H1 (cell line): ENCODE data around the gene RRAS. TPM values are rescaled to one million over a fixed set of nuclear protein-coding genes. Genes with fewer than 3 reads are reported as not detected.

Source experiments
- CTCF ChIA-PET: fragments of 300-600 bp; sonication (Branson Sonifier 250); formaldehyde crosslinking; loops from one replicate; lab custom pipeline; 2021; ENCODE audit not compliant: partially characterized antibody; lab: Charles Lee
- POLR2A ChIA-PET: fragments of 300-600 bp; sonication (Branson Sonifier 250); formaldehyde crosslinking; loops from one replicate; lab custom pipeline; 2021; ENCODE audit warnings: inconsistent platforms; ENCODE audit not compliant: partially characterized antibody; lab: Charles Lee
- DNase-seq, 2 experiments: peaks; one replicate each; pipeline versions ENCODE4 v3.0.0 to v3.0.0-alpha.2; 2010 to 2022; ENCODE audit warnings: low spot score in 2 of 2, low read depth in 1 of 2, mixed read lengths in 1 of 2
- FAIRE-seq: peaks from 2 replicates; lab custom pipeline; 2011; peaks lifted over from hg19 to GRCh38; lab: Jason Lieb, UNC
- H2AFZ ChIP-seq: 2 replicates; pipeline ENCODE4 v1.8.1; 2012; ENCODE audit warnings: low read length, inconsistent platforms
- H2AK5ac ChIP-seq: 2 replicates; pipeline ENCODE4 v1.6.1; 2013; ENCODE audit warnings: low read depth, low read length
- H2BK120ac ChIP-seq: replicated peaks from 2 replicates; pipeline ENCODE3; 2013; ENCODE audit warnings: low read depth, low read length, inconsistent platforms
- H2BK12ac ChIP-seq: 2 replicates; pipeline ENCODE4 v1.6.1; 2013; ENCODE audit warnings: low read depth, low read length
- H2BK15ac ChIP-seq: 2 replicates; pipeline ENCODE4 v1.6.1; 2013; ENCODE audit warnings: low read length
- H2BK20ac ChIP-seq: 2 replicates; pipeline ENCODE4 v1.6.1; 2013; ENCODE audit warnings: low read length
- H2BK5ac ChIP-seq: 2 replicates; pipeline ENCODE4 v1.6.1; 2013; ENCODE audit warnings: low read depth, low read length
- H3K14ac ChIP-seq: 2 replicates; pipeline ENCODE4 v1.6.1; 2013; ENCODE audit warnings: inconsistent platforms; ENCODE audit not compliant: insufficient read length
- H3K18ac ChIP-seq: 2 replicates; pipeline ENCODE4 v1.6.1; 2013; ENCODE audit warnings: low read length; ENCODE audit errors: extremely low read depth
- H3K23ac ChIP-seq: 2 replicates; pipeline ENCODE4 v1.6.1; 2013; ENCODE audit warnings: inconsistent platforms; ENCODE audit not compliant: insufficient read length
- H3K23me2 ChIP-seq: 2 replicates; pipeline ENCODE4 v1.6.1; 2013; ENCODE audit warnings: low read depth, low read length
- H3K27ac ChIP-seq: 2 replicates; pipeline ENCODE4 v1.6.1; 2011; ENCODE audit warnings: low read depth, low read length, inconsistent platforms
- H3K27me3 ChIP-seq, 4 experiments: replicated peaks in 1 of 4; 1 replicate in 1 of 4; 2 replicates in 3 of 4; pipeline versions ENCODE4 v1.6.1 to v1.8.1; 2011 to 2013; ENCODE audit warnings: low read length in 3 of 4, mild to moderate bottlenecking in 3 of 4, inconsistent platforms in 2 of 4, mixed read lengths in 2 of 4, moderate library complexity in 1 of 4; ENCODE audit not compliant: control insufficient read depth in 3 of 4, insufficient read depth in 3 of 4; ENCODE audit errors: extremely low read depth in 1 of 4
- H3K36me3 ChIP-seq, 4 experiments: 2 replicates each; pipeline versions ENCODE4 v1.6.1 to v1.8.1; 2011 to 2013; ENCODE audit warnings: mild to moderate bottlenecking in 4 of 4, low read length in 3 of 4, moderate library complexity in 2 of 4, control low read depth in 1 of 4, inconsistent platforms in 1 of 4; ENCODE audit not compliant: insufficient read depth in 4 of 4, control insufficient read depth in 2 of 4
- H3K4ac ChIP-seq: replicated peaks from 2 replicates; pipeline ENCODE3; 2013; ENCODE audit warnings: low read length, low read depth, mixed read lengths, inconsistent platforms; ENCODE audit not compliant: insufficient read length
- H3K4me1 ChIP-seq, 4 experiments: replicated peaks in 1 of 4; 1 replicate in 1 of 4; 2 replicates in 3 of 4; pipeline versions ENCODE4 v1.6.1 to v1.8.1; 2011 to 2013; ENCODE audit warnings: low read length in 3 of 4, inconsistent platforms in 2 of 4, mixed read lengths in 1 of 4; ENCODE audit not compliant: insufficient read depth in 4 of 4, control insufficient read depth in 3 of 4
- H3K4me2 ChIP-seq, 2 experiments: 2 replicates each; pipeline versions ENCODE4 v1.6.1 to v1.8.1; 2011 to 2013; ENCODE audit warnings: low read depth in 2 of 2, low read length in 2 of 2, control low read depth in 1 of 2, inconsistent platforms in 1 of 2, mild to moderate bottlenecking in 1 of 2; ENCODE audit not compliant: insufficient read depth in 1 of 2
- H3K4me3 ChIP-seq, 4 experiments: fragments of 200-600, 300-600 bp in 1 of 4; sonication (generic), shearing (Covaris generic), sonication (Bioruptor Twin) in 1 of 4; 2 replicates each; pipeline versions ENCODE4 v1.5.1 to v1.8.1; 2011 to 2016; ENCODE audit warnings: low read length in 4 of 4, low read depth in 3 of 4, control low read depth in 2 of 4, inconsistent platforms in 2 of 4, mild to moderate bottlenecking in 2 of 4, mixed read lengths in 1 of 4, moderate library complexity in 1 of 4; ENCODE audit not compliant: insufficient read depth in 2 of 4; ENCODE audit errors: extremely low read depth in 1 of 4
- H3K56ac ChIP-seq: replicated peaks from 2 replicates; pipeline ENCODE3; 2013; ENCODE audit warnings: low read depth, mild to moderate bottlenecking, mixed read lengths, low read length, inconsistent platforms; ENCODE audit not compliant: insufficient read length
- H3K79me1 ChIP-seq: 2 replicates; pipeline ENCODE4 v1.6.1; 2013; ENCODE audit warnings: low read depth, low read length, control low read depth
- H3K79me2 ChIP-seq, 2 experiments: 2 replicates each; pipeline versions ENCODE4 v1.6.1 to v1.8.1; 2012 to 2013; ENCODE audit warnings: low read length in 2 of 2, mild to moderate bottlenecking in 2 of 2, inconsistent platforms in 1 of 2; ENCODE audit not compliant: insufficient read depth in 2 of 2, control insufficient read depth in 1 of 2
- H3K9ac ChIP-seq, 4 experiments: replicated peaks in 1 of 4; 1 replicate in 1 of 4; 2 replicates in 3 of 4; pipeline versions ENCODE4 v1.6.1 to v1.8.1; 2011 to 2013; ENCODE audit warnings: low read depth in 3 of 4, low read length in 3 of 4, control low read depth in 2 of 4, mild to moderate bottlenecking in 2 of 4, moderate library complexity in 2 of 4, inconsistent platforms in 1 of 4; ENCODE audit errors: extremely low read depth in 1 of 4
- H3K9me3 ChIP-seq, 2 experiments: 2 replicates each; pipeline versions ENCODE4 v1.6.1 to v1.8.1; 2012 to 2013; ENCODE audit warnings: mild to moderate bottlenecking in 2 of 2, moderate library complexity in 2 of 2, control low read depth in 1 of 2, inconsistent platforms in 1 of 2, low read depth in 1 of 2, low read length in 1 of 2, mixed read lengths in 1 of 2; ENCODE audit not compliant: insufficient read depth in 2 of 2
- H4K20me1 ChIP-seq, 2 experiments: replicated peaks in 1 of 2; 2 replicates each; pipeline versions ENCODE3 to v1.8.1; 2011 to 2013; ENCODE audit warnings: inconsistent platforms in 2 of 2, low read length in 2 of 2, mild to moderate bottlenecking in 1 of 2; ENCODE audit not compliant: insufficient read depth in 2 of 2, control insufficient read depth in 1 of 2
- H4K5ac ChIP-seq: 2 replicates; pipeline ENCODE4 v1.6.1; 2013; ENCODE audit warnings: low read length, low read depth, mixed read lengths, inconsistent platforms; ENCODE audit not compliant: insufficient read length
- H4K8ac ChIP-seq: 2 replicates; pipeline ENCODE4 v1.8.0; 2013; ENCODE audit warnings: mild to moderate bottlenecking, moderate library complexity, low read length, inconsistent platforms; ENCODE audit not compliant: insufficient read depth; ENCODE audit errors: extremely low read depth
- H4K91ac ChIP-seq: replicated peaks from 2 replicates; pipeline ENCODE3; 2013; ENCODE audit warnings: low read length, mixed read lengths, inconsistent platforms; ENCODE audit not compliant: insufficient read length
- BACH1 ChIP-seq: IDR thresholded peaks from 2 replicates; pipeline ENCODE4 v1.6.1; 2012; ENCODE audit warnings: low read length, improper control_type of control experiment
- BRCA1 ChIP-seq: IDR thresholded peaks from 2 replicates; pipeline ENCODE4 v1.6.1; 2012; ENCODE audit warnings: low read depth, low read length, improper control_type of control experiment
- CTBP2 ChIP-seq: IDR thresholded peaks from 2 replicates; pipeline ENCODE4 v1.7.0; 2011; ENCODE audit warnings: borderline replicate concordance, mild to moderate bottlenecking, moderate library complexity, mixed read lengths, low read length; ENCODE audit not compliant: insufficient read depth, insufficient read length
- GABPA ChIP-seq: IDR thresholded peaks from 2 replicates; pipeline ENCODE4 v1.6.1; 2011; ENCODE audit warnings: mild to moderate bottlenecking, low read length, moderate library complexity, borderline replicate concordance; ENCODE audit not compliant: insufficient read depth
- MAFK ChIP-seq: IDR thresholded peaks from 2 replicates; pipeline ENCODE4 v1.6.1; 2012; ENCODE audit warnings: low read depth, mild to moderate bottlenecking, improper control_type of control experiment, low read length
- POLR2AphosphoS5 ChIP-seq: IDR thresholded peaks from 2 replicates; pipeline ENCODE4 v1.6.1; 2011; ENCODE audit warnings: low read depth, low read length
- SAP30 ChIP-seq: fragments of 300-600 bp; sonication (generic); IDR thresholded peaks from 2 replicates; pipeline ENCODE4 v1.7.1; 2012; ENCODE audit warnings: low read length, moderate library complexity, mild to moderate bottlenecking, inconsistent platforms; ENCODE audit not compliant: insufficient read depth, insufficient replicate concordance
- SP1 ChIP-seq: IDR thresholded peaks from 2 replicates; pipeline ENCODE4 v1.6.1; 2011; ENCODE audit warnings: low read depth, low read length
- SP4 ChIP-seq: IDR thresholded peaks from 2 replicates; pipeline ENCODE4 v1.6.1; 2012; ENCODE audit warnings: low read length, inconsistent platforms
- TAF1 ChIP-seq: IDR thresholded peaks from 2 replicates; pipeline ENCODE4 v1.6.1; 2011; ENCODE audit warnings: mild to moderate bottlenecking, low read depth, low read length
- TBP ChIP-seq: IDR thresholded peaks from 2 replicates; pipeline ENCODE4 v1.6.1; 2011; ENCODE audit warnings: low read depth, low read length, improper control_type of control experiment
- WGBS, 2 experiments: shearing (Covaris generic) in 1 of 2; methylation state at CpG; one replicate each; pipeline versions ENCODE4 v1.1.6 to v1.1.7; 2013 to 2015; ENCODE audit warnings: low lambda C conversion rate in 2 of 2, mixed read lengths in 2 of 2, inconsistent platforms in 1 of 2, low coverage in 1 of 2, missing lambda C conversion rate in 1 of 2; ENCODE audit not compliant: insufficient replicate concordance in 2 of 2, insufficient coverage in 1 of 2, insufficient read length in 1 of 2; ENCODE audit errors: extremely low coverage in 1 of 2, missing lambda C conversion rate in 1 of 2; 5-methylcytosine and 5-hydroxymethylcytosine counted together
- polyA plus RNA-seq, 7 experiments: library from polyadenylated mRNA; depleted of rRNA in 3 of 7; stranded (reverse) in 5 of 7; unstranded in 2 of 7; fragments of >200 nt in 5 of 7; fragments of 200-250 nt in 2 of 7; gene quantifications; 1 replicate in 5 of 7; 2 replicates in 1 of 7; 4 replicates in 1 of 7; pipeline versions ENCODE4 v1.2.1 to v1.2.3, GENCODE V29; 2011 to 2013; ENCODE audit warnings: missing spikeins in 2 of 7, mixed read lengths in 2 of 7
- total RNA-seq: library from RNA; stranded (reverse); fragmentation: NEBNext Ultra II Directional; extraction: Animal tissue kit (Norgen Biotek cat#: 25700); gene quantifications from 2 replicates; pipeline ENCODE4 v1.2.1, GENCODE V29; 2021
- TF ChIP-seq, protein P1 (sequence below), 3 experiments: IDR thresholded peaks; 1 replicate in 2 of 3; 2 replicates in 1 of 3; pipeline versions ENCODE4 v1.5.1 to v1.6.1; 2011; ENCODE audit warnings: low read length in 3 of 3, mild to moderate bottlenecking in 3 of 3, inconsistent platforms in 2 of 3, low read depth in 1 of 3, moderate library complexity in 1 of 3; ENCODE audit not compliant: insufficient read depth in 1 of 3; ENCODE audit errors: control extremely low read depth in 1 of 3

The RRAS gene
- total and polyA plus RNA-seq, 2 of the 8 experiments (the other 6 are each of a cell fraction or from before 2014, with no cell fraction given) = 17.7 to 49.1 TPM

- FAIRE-seq = no peak
- POLR2A ChIA-PET = interaction anchor here (0.7 to 50.7 kb wide), 4 partner anchors 8 to 86 kb away, joined by 3 to 840 read pairs (median 422); partner anchors contain the start of genes PRR12, RRAS and SCAF1
- Histone ChIP-seq H2AK5ac (no peak overlapping the region), H3K4me2 (no peak overlapping the region), H3K36me3 (peaks cover 17 to 62% (median 39%) of the 10 kb centered on the region in 4 experiments), H3K79me1 (peaks cover 11% of the 10 kb centered on the region), H3K14ac (no peak overlapping the region), H4K91ac (no peak overlapping the region), H2BK120ac (no peak overlapping the region), H3K27ac (no peak overlapping the region), H2BK12ac (no peak overlapping the region), H3K4me1 (no peaks in the 10 kb centered on the region), H3K23ac (no peak overlapping the region), H2BK20ac (no peak overlapping the region), H3K9me3 (no peaks in the 10 kb centered on the region), H3K56ac (no peak overlapping the region), H4K5ac (no peak overlapping the region), H3K18ac (no peak overlapping the region), H3K23me2 (no peaks in the 10 kb centered on the region), H3K4ac (no peak overlapping the region), H2BK15ac (no peak overlapping the region), H2BK5ac (no peak overlapping the region), H4K20me1 (peaks cover 12 to 21% of the 10 kb centered on the region in 2 experiments), H3K27me3 (no peaks in the 10 kb centered on the region), H3K4me3 (no peak overlapping the region), H3K79me2 (peaks cover 0 to 27% of the 10 kb centered on the region in 2 experiments; a peak in 2 of 4 replicates), H2AFZ (no peak overlapping the region), H3K9ac (no peak overlapping the region), H4K8ac (no peak overlapping the region; the same call in 1 of the 2 replicates)
- 94% methylated on average over 16 of the region's 23 CpGs; no CpG with 5 or more reads in 1 of the 2 experiments for WGBS, 2 experiments
- CTCF ChIA-PET = interaction anchor here (0.6 to 1.8 kb wide), 4 partner anchors 20 to 102 kb away, joined by 3 to 6 read pairs (median 4); no protein-coding TSS in a partner anchor
- no peak for DNase-seq
- TF ChIP-seq TBP (no peak), SP4 (no peak), BRCA1 (no peak), GABPA (no peak), POLR2AphosphoS5 (no peak), CTBP2 (no peak), SP1 (no peak), SAP30 (no peak), MAFK (no peak), BACH1 (no peak), TAF1 (no peak)
- TF ChIP-seq, protein P1, sequence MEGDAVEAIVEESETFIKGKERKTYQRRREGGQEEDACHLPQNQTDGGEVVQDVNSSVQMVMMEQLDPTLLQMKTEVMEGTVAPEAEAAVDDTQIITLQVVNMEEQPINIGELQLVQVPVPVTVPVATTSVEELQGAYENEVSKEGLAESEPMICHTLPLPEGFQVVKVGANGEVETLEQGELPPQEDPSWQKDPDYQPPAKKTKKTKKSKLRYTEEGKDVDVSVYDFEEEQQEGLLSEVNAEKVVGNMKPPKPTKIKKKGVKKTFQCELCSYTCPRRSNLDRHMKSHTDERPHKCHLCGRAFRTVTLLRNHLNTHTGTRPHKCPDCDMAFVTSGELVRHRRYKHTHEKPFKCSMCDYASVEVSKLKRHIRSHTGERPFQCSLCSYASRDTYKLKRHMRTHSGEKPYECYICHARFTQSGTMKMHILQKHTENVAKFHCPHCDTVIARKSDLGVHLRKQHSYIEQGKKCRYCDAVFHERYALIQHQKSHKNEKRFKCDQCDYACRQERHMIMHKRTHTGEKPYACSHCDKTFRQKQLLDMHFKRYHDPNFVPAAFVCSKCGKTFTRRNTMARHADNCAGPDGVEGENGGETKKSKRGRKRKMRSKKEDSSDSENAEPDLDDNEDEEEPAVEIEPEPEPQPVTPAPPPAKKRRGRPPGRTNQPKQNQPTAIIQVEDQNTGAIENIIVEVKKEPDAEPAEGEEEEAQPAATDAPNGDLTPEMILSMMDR (IDR thresholded peaks at IDR 0.05; ENCODE audit: control extremely low read depth in 1 of 3, insufficient read depth in 1 of 3, low read depth in 1 of 3, low read length in 3 of 3) = no peak
These were observed 24.1 kb downstream of the RRAS start for GRCh38 chr19:49615861-49616260.
